ENCODE results near the gene HDHD3.
"Not testable (repeated sequence)": the region's sequence is repeated elsewhere in the genome, so short reads cannot be mapped to it uniquely, and the experiment has no call there.

HDHD3 gene

GRCh38 chr9:113388833-113389232, 12.0 kb upstream of the HDHD3 start:
- no peak for DNase-seq

GRCh38 chr9:113387560-113388230, 10.9 kb upstream of the HDHD3 start:
- DNase-seq = no peak

GRCh38 chr9:113386571-113387393, 10.0 kb upstream of the HDHD3 start:
- no peak for DNase-seq

GRCh38 chr9:113381909-113382411, 5.2 kb upstream of the HDHD3 start:
- DNase-seq = no peak

GRCh38 chr9:113381441-113381840, 4.7 kb upstream of the HDHD3 start:
- not testable (repeated sequence) for DNase-seq

GRCh38 chr9:113380869-113381378, 4.1 kb upstream of the HDHD3 start:
- no peak for DNase-seq

GRCh38 chr9:113379829-113380210, 3.0 kb upstream of the HDHD3 start:
- not testable (repeated sequence) for DNase-seq

GRCh38 chr9:113379094-113379828, 2.5 kb upstream of the HDHD3 start:
- not testable (repeated sequence) for DNase-seq

- no peak for DNase-seq
Observed at GRCh38 chr9:113375057-113376023, 1.4 kb downstream of the HDHD3 start.

GRCh38 chr9:113373676-113374392, 3.0 kb downstream of the HDHD3 start:
- no peak for DNase-seq

GRCh38 chr9:113373256-113373655, 3.5 kb downstream of the HDHD3 start:
- no peak for DNase-seq

GRCh38 chr9:113372059-113372458, 4.7 kb downstream of the HDHD3 start:
- DNase-seq = no peak

- DNase-seq = peak; percentile 75
Observed at GRCh38 chr9:113370806-113371325, 5.9 kb downstream of the HDHD3 start.

- DNase-seq = no peak
Observed at GRCh38 chr9:113369855-113370140, 7.0 kb downstream of the HDHD3 start.

- DNase-seq = no peak
Observed at GRCh38 chr9:113368982-113369854, 7.6 kb downstream of the HDHD3 start.

- no peak for DNase-seq
Observed at GRCh38 chr9:113368348-113368981, 8.3 kb downstream of the HDHD3 start.

- DNase-seq = not testable (repeated sequence)
Observed at GRCh38 chr9:113365652-113366051, 11.1 kb downstream of the HDHD3 start.

GRCh38 chr9:113364951-113365350, 11.8 kb downstream of the HDHD3 start:
- no peak for DNase-seq

GRCh38 chr9:113363336-113363735, 13.4 kb downstream of the HDHD3 start:
- no peak for DNase-seq
